Sigmoid colon (tissue), 4 donors: ENCODE measurements around the gene NPB.

ENCODE experiments used
- CTCF ChIP-seq, 4 experiments: fragments of 450-650 bp in 3 of 4; fragments of 200-600 bp in 1 of 4; IDR thresholded peaks; one replicate each; pipeline ENCODE4 v1.5.1; 2016 to 2019; ENCODE audit warnings: antibody characterized with exemption in 4 of 4, mild to moderate bottlenecking in 3 of 4, moderate library complexity in 2 of 4
- POLR2AphosphoS5 ChIP-seq, 4 donors: sonication (generic); formaldehyde crosslinking; IDR thresholded peaks; one replicate each; pipeline ENCODE4 v1.6.1; 2017; ENCODE audit warnings: antibody characterized with exemption in 4 of 4

- TF ChIP-seq CTCF (IDR thresholded peaks at IDR 0.05) (no peak), POLR2AphosphoS5 (IDR thresholded peaks at IDR 0.05) (no peak)
Observed at GRCh38 chr17:81924557-81925532, 22.8 kb downstream of the NPB start.
